Endodermal cell (in vitro differentiated cells): ENCODE data around the gene CDH13. TPM values are rescaled to one million over a fixed set of nuclear protein-coding genes. Genes with fewer than 3 reads are reported as not detected.
A peak's percentile ranks its signal among the peaks of the same experiment; 100 is the strongest.

ENCODE experiments used
- DNase-seq: peaks from one replicate; pipeline ENCODE4 v3.0.0-alpha.2; 2017
- H3K27ac ChIP-seq: 2 replicates; pipeline ENCODE4 v1.5.1; 2013; ENCODE audit warnings: mild to moderate bottlenecking, low read depth, low read length, moderate library complexity
- H3K27me3 ChIP-seq: 2 replicates; pipeline ENCODE4 v1.6.1; 2013; ENCODE audit warnings: mild to moderate bottlenecking, low read length, moderate library complexity; ENCODE audit not compliant: insufficient read depth, control insufficient read depth, poor library complexity, severe bottlenecking
- H3K36me3 ChIP-seq: 2 replicates; pipeline ENCODE4 v1.7.0; 2013; ENCODE audit warnings: mild to moderate bottlenecking, low read length, moderate library complexity; ENCODE audit not compliant: control insufficient read depth, insufficient read depth
- H3K4me1 ChIP-seq: one replicate; pipeline ENCODE4 v1.7.0; 2013; ENCODE audit warnings: low read length; ENCODE audit not compliant: control insufficient read depth, insufficient read depth
- H3K4me3 ChIP-seq: 2 replicates; pipeline ENCODE4 v1.5.1; 2013; ENCODE audit warnings: mild to moderate bottlenecking, low read length, moderate library complexity
- H3K9ac ChIP-seq: 2 replicates; pipeline ENCODE4 v1.6.1; 2013; ENCODE audit warnings: mild to moderate bottlenecking, low read length, moderate library complexity; ENCODE audit not compliant: poor library complexity, severe bottlenecking; ENCODE audit errors: extremely low read depth
- H3K9me3 ChIP-seq: 2 replicates; pipeline ENCODE4 v1.6.1; 2013; ENCODE audit warnings: mild to moderate bottlenecking, low read length, moderate library complexity; ENCODE audit not compliant: control insufficient read depth
- H3K27ac Mint-ChIP-seq: 2 replicates; pipeline ENCODE4 v1.8.0; 2020; ENCODE audit warnings: mixed read lengths
- H3K27me3 Mint-ChIP-seq: 2 replicates; pipeline ENCODE4 v1.8.0; 2021; ENCODE audit warnings: mild to moderate bottlenecking, mixed read lengths; ENCODE audit not compliant: insufficient read depth
- H3K36me3 Mint-ChIP-seq: 2 replicates; pipeline ENCODE4 v1.8.0; 2020; ENCODE audit warnings: low read depth, mixed read lengths
- H3K4me1 Mint-ChIP-seq: 2 replicates; pipeline ENCODE4 v1.8.0; 2020; ENCODE audit warnings: mixed read lengths
- H3K4me3 Mint-ChIP-seq: 2 replicates; pipeline ENCODE4 v1.8.0; 2020; ENCODE audit warnings: mild to moderate bottlenecking, moderate library complexity, mixed read lengths
- H3K9me3 Mint-ChIP-seq: 2 replicates; pipeline ENCODE4 v1.8.0; 2020; ENCODE audit warnings: mild to moderate bottlenecking, mixed read lengths
- CTCF ChIP-seq: fragments of 200-600 bp; sonication (generic); conservative IDR thresholded peaks from 2 replicates; pipeline ENCODE4 v1.5.0; 2021; ENCODE audit warnings: antibody characterized with exemption, mild to moderate bottlenecking
- WGBS, 2 experiments: methylation state at CpG; one replicate each; pipeline versions ENCODE4 v1.1.5 to v1.1.7; 2013; ENCODE audit warnings: missing lambda C conversion rate in 2 of 2, mixed read lengths in 1 of 2; ENCODE audit not compliant: insufficient coverage in 1 of 2, insufficient read length in 1 of 2; 5-methylcytosine and 5-hydroxymethylcytosine counted together
- total RNA-seq, 2 donors: library from RNA; stranded (reverse); fragmentation: NEBNext Ultra II Directional in 1 of 2; extraction: Animal tissue kit (Norgen Biotek cat#: 25700) in 1 of 2; gene quantifications; 2 replicates in 1 of 2; 3 replicates in 1 of 2; pipeline ENCODE4 v1.2.1, GENCODE V29; 2021

The CDH13 gene
- total RNA-seq, 2 donors from 2014 or later = 0.86 to 1.8 TPM

GRCh38 chr16:83542491-83542890 lies 915.7 kb downstream of the CDH13 start:
- Mint-ChIP-seq H3K36me3 (no peaks in the 10 kb centered on the region), H3K4me3 (no peak overlapping the region), H3K4me1 (no peaks in the 10 kb centered on the region), H3K27me3 (no peaks in the 10 kb centered on the region), H3K9me3 (no peaks in the 10 kb centered on the region), H3K27ac (no peak overlapping the region)
- no peak for DNase-seq
- no peak overlapping the region for H3K4me3 ChIP-seq
- no peaks in the 10 kb centered on the region for H3K4me1 ChIP-seq
- H3K27ac ChIP-seq = no peak overlapping the region
- WGBS, 2 experiments = 92 to 94% methylated on average over 4 to 5 of the region's 5 CpGs
- H3K36me3 ChIP-seq = no peaks in the 10 kb centered on the region
- no peaks in the 10 kb centered on the region for H3K27me3 ChIP-seq
- H3K9ac ChIP-seq = no peak overlapping the region
- no peak for TF ChIP-seq CTCF
- H3K9me3 ChIP-seq = no peaks in the 10 kb centered on the region

- H3K4me3 ChIP-seq = no peak overlapping the region
- no peaks in the 10 kb centered on the region for H3K36me3 ChIP-seq
- H3K27ac ChIP-seq = no peak overlapping the region
- no peaks in the 10 kb centered on the region for H3K9me3 ChIP-seq
- no peaks in the 10 kb centered on the region for H3K9me3 Mint-ChIP-seq
- H3K36me3 Mint-ChIP-seq = no peaks in the 10 kb centered on the region
- H3K4me1 Mint-ChIP-seq = peaks cover 24% of the 10 kb centered on the region
- no peaks in the 10 kb centered on the region for H3K27me3 Mint-ChIP-seq
- no peak overlapping the region for H3K27ac Mint-ChIP-seq
- no peak overlapping the region for H3K9ac ChIP-seq
- no peak overlapping the region for H3K4me3 Mint-ChIP-seq
- WGBS, 2 experiments = 77 to 79% methylated on average over 12 to 13 of the region's 13 CpGs
- peaks cover 7% of the 10 kb centered on the region for H3K4me1 ChIP-seq
- DNase-seq = no peak
- TF ChIP-seq CTCF = no peak
- H3K27me3 ChIP-seq = no peaks in the 10 kb centered on the region
Measured at GRCh38 chr16:83549316-83550182, 922.8 kb downstream of the CDH13 start.

GRCh38 chr16:83550183-83550569 lies 923.4 kb downstream of the CDH13 start:
- Mint-ChIP-seq H3K4me1 (peaks cover 24% of the 10 kb centered on the region), H3K27ac (no peak overlapping the region), H3K27me3 (no peaks in the 10 kb centered on the region), H3K9me3 (no peaks in the 10 kb centered on the region), H3K4me3 (no peak overlapping the region), H3K36me3 (no peaks in the 10 kb centered on the region)
- Histone ChIP-seq H3K27me3 (no peaks in the 10 kb centered on the region), H3K27ac (no peak overlapping the region), H3K9ac (no peak overlapping the region), H3K9me3 (no peaks in the 10 kb centered on the region), H3K36me3 (no peaks in the 10 kb centered on the region), H3K4me1 (peaks cover 7% of the 10 kb centered on the region), H3K4me3 (no peak overlapping the region)
- WGBS, 2 experiments = 65 to 72% methylated on average over 4 of the region's 4 CpGs
- TF ChIP-seq CTCF = peak; percentile 52
- peak; percentile 59 for DNase-seq
